GM19397 (cell line): Measurements from ENCODE around the gene GTF3C5.

Experiments used
- ATAC-seq: cut with Tn5 transposase; IDR thresholded peaks from one replicate; pipeline ENCODE4 v1.9.1; 2021; ENCODE audit warnings: mild to moderate bottlenecking, moderate library complexity; ENCODE audit not compliant: unreplicated experiment

GTF3C5 gene

DNA sequence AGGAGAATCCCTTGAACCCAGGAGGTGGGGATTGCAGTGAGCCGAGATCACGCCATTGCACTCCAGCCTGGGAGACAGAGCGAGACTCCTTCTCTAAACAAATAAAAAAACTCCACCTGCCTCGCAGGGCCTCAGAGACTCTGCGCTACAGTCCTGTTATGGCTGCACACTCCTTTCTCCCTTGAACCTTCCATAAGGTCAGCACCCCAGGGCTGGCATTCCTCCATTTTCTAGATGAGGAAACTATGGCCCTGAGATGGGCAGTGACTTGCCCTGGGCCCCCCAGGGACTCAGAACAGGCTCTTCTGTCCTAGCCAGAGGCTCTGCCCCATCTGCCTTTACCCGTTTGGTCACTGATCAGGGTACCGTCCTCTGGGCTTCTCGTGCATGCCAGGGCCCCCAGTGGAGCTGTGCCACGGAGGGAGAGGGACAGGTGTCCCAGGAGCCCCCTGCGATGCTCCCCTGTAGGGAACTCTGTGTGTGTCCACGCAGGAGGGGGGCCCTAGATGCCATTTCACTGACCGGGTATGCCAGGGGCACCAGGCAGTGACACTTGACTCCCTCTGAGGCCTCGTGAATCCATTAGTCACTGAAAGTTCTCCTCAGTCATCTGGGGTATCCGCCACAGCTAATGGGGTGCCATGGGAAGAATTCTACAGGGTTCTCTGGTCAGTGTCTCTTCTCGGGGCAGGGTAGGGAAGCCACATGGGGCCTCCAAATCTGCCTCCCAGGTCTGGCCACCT is 74.1 kb downstream of the GTF3C5 start:
- ATAC-seq: no peak

DNA sequence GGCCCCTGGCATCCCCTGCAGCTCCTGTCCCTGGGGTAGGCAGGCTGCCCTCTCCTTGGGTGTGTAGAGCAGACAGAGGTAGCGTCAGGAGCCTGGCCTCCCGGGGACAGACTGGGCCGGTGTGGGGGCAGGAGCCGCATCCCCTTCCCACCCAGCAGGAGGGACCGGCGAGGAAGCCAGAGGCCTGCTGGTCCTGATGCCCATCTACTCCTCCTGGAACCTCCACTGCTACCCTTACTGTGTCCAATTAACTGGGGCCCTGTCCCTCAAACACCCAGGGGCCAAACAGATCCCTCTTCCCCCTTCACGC is 74.6 kb downstream of the GTF3C5 start:
- no peak for ATAC-seq

DNA sequence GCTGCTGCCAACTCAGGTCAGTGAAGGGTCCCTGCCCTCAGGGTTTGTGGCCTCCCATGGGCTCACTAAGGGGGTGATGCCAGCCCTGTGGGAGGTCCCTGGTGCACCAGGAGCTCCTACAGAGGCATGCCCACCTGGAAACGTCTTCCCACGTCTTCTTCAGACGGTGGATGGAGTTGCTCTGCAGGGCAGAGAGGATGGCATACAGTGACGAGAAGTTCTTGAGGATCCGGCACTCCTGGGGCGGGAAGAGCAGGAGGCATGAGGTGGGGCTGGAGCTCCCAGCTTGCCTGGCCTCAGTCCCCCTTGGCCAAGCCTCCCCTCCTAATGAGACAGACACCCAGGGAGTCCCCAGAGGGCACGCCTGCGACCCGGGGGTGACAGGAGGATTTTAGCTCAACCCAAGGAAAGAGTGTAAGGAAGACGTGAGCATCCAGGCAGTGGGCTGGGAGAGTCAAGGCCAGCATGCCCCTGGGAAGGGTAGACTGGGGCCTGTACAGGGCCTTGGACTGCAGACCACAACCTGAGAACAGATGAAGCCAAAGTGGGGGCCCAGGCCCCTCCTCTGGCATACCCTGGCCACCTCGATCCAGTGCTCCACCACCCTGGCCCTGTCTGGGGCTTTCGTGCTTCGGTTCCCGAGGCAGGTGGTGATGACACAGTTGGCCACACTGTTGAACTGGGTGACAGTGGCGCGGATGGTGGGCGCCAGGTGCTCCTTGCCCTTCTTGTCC is 75.9 kb downstream of the GTF3C5 start:
- no peak for ATAC-seq

DNA sequence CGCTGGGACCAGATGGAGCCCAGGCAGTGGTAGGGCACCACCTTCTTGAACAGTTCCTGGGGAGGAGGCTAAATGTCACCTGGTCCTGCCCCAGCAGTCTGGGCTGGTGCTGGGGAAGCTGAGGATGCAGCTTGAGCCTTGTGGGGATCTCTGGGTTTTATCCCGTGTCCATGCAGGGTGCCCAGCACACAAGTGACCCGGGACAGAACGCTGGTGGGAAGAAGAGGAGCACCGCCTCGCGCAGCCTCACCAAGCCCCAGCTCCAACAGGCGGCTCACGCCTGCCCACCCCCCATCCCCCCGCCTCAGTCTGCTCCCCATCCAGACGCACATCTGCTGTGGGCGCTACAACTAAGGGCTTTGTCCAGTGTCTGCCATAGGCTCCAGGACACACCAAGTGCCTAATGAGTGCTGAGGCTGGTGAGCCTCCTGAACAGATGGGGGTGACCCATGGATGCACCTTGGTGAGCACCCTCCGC is 76.5 kb downstream of the GTF3C5 start:
- ATAC-seq: no peak
